Measurements from ENCODE around the gene EML4. TPM values are rescaled to one million over a fixed set of nuclear protein-coding genes. Genes with fewer than 3 reads are reported as not detected.
A peak's percentile ranks its signal among the peaks of the same experiment; 100 is the strongest.

EML4 gene
- total and polyA plus RNA-seq, 10 of the 15 experiments (the other 5 are each of a cell fraction or from before 2014, with no cell fraction given) = 23.1 to 91.3 (median 77.4) TPM

DNA sequence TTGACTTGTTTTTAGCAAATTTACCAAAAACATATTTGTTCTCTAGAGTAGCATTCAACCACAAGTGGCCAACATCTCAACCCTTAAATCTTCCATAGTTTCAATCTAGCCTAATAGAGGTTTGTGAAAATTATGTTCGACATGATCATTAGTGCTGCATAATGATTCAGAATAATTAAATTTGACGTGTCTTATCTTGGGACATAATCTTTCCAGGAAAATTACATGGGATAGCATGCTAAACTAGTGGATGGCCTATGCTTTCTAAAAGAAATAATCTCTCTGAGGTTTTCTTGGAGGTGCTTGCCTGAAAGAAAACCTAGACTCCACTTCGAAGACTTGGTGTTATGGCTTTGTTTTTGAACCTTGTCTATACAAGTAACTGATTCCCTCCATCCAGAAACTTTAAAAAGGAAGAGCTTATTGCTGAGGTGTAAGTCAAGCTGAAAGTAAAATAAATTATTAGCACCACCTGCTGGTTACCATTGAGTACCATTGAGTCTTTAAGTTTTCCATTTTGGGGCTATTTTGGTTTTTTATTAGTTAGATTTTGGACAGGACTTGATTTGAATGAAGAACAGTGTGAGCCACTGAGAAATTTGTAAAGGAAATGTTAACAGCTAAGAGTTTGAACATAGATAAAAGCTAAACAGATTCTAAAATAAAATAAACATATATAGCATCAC is 159.1 kb downstream of the EML4 start:
- SMC1A ChIA-PET (ENCODE audit: uncharacterized antibody, unreplicated experiment) = interaction anchor here (0.6 to 5.6 kb wide), 20 partner anchors 9 to 455 kb away, joined by 3 to 48 read pairs (median 4); no protein-coding TSS in a partner anchor
- H3K4me2 ChIP-seq (ENCODE audit: control insufficient read depth, insufficient read depth) = no peak overlapping the region
- no peak for TF ChIP-seq ESRRA (IDR thresholded peaks at IDR 0.05; ENCODE audit: low read length)
- TF ChIP-seq RAD21 (IDR thresholded peaks at IDR 0.05; ENCODE audit: insufficient read depth, low read depth, low read length) = peak; percentile 58
- TF ChIP-seq SMC3 (IDR thresholded peaks at IDR 0.05; ENCODE audit: borderline replicate concordance, low read length) = peak; percentile 32; the same call in 1 of the 2 replicates
- TF ChIP-seq, protein P1, sequence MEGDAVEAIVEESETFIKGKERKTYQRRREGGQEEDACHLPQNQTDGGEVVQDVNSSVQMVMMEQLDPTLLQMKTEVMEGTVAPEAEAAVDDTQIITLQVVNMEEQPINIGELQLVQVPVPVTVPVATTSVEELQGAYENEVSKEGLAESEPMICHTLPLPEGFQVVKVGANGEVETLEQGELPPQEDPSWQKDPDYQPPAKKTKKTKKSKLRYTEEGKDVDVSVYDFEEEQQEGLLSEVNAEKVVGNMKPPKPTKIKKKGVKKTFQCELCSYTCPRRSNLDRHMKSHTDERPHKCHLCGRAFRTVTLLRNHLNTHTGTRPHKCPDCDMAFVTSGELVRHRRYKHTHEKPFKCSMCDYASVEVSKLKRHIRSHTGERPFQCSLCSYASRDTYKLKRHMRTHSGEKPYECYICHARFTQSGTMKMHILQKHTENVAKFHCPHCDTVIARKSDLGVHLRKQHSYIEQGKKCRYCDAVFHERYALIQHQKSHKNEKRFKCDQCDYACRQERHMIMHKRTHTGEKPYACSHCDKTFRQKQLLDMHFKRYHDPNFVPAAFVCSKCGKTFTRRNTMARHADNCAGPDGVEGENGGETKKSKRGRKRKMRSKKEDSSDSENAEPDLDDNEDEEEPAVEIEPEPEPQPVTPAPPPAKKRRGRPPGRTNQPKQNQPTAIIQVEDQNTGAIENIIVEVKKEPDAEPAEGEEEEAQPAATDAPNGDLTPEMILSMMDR (IDR thresholded peaks at IDR 0.05 in 2 of 3, conservative IDR thresholded peaks at IDR 0.05 in 1 of 3; ENCODE audit: control insufficient read depth in 2 of 3, extremely low read depth in 1 of 3, insufficient read depth in 1 of 3, low read depth in 3 of 3, low read length in 3 of 3) = peak; percentile 26 to 47 (median 29); a peak in 3 of 6 replicates
- TF ChIP-seq JUND (IDR thresholded peaks at IDR 0.05; ENCODE audit: low read depth, low read length) = no peak
- no peaks in the 10 kb centered on the region for H3K9me3 ChIP-seq (replicated peaks; ENCODE audit: control insufficient read depth, insufficient read depth, low read length)
- CTCF ChIA-PET = interaction anchor here (0.8 to 4.9 kb wide), 28 partner anchors 8 to 474 kb away, joined by 3 to 89 read pairs (median 4); no protein-coding TSS in a partner anchor
- POLR2A ChIA-PET = interaction anchor here (0.6 to 1.2 kb wide), 3 partner anchors 9 to 245 kb away, joined by 3 to 4 read pairs (median 3); no protein-coding TSS in a partner anchor
- no peaks in the 10 kb centered on the region for H4K20me1 ChIP-seq (ENCODE audit: control insufficient read depth, insufficient read depth)
- no peaks in the 10 kb centered on the region for H3K79me2 ChIP-seq (ENCODE audit: control insufficient read depth, insufficient read depth, low read length)
- intact Hi-C loops (cut with micrococcal nuclease; ENCODE audit: unreplicated experiment) = loop anchor here (1.0 to 10.0 kb wide), 2 partner anchors 232 to 483 kb away; no protein-coding TSS in a partner anchor
- H3K27me3 ChIP-seq (replicated peaks in 1 of 2; ENCODE audit: control insufficient read depth in 2 of 2, insufficient read depth in 2 of 2, low read length in 1 of 2) = no peaks in the 10 kb centered on the region
- H3K4me3 ChIP-seq = no peak overlapping the region
- H3K36me3 ChIP-seq (ENCODE audit: control insufficient read depth in 2 of 2, insufficient read depth in 2 of 2, low read length in 1 of 2) = peaks cover 4 to 18% of the 10 kb centered on the region in 2 experiments
- FAIRE-seq = no peak
- ATAC-seq = peak; percentile 73
- in situ Hi-C loops (cut with MboI) = loop anchor here (5.0 kb wide), 1 partner anchor 231 kb away; no protein-coding TSS in a partner anchor
- no peaks in the 10 kb centered on the region for H3K4me1 ChIP-seq (ENCODE audit: control insufficient read depth, insufficient read depth, low read length)
- WGBS (ENCODE audit: insufficient coverage, insufficient replicate concordance, low lambda C conversion rate, missing lambda C conversion rate) = 41% methylated on average over 3 of the region's 3 CpGs
- no TSS peak for BruUV-seq (replicated peaks)
- H3K27ac ChIP-seq (ENCODE audit: control insufficient read depth, insufficient read depth) = no peak overlapping the region
- DNase-seq (ENCODE audit: low read depth, low spot score) = no peak
- no peak overlapping the region for H3K9ac ChIP-seq (ENCODE audit: control insufficient read depth, insufficient read depth, low read length)
- H2AFZ ChIP-seq (ENCODE audit: control insufficient read depth, low read depth, low read length) = no peak overlapping the region
- RAD21 ChIA-PET (ENCODE audit: unreplicated experiment) = interaction anchor here (0.7 to 3.9 kb wide), 12 partner anchors 90 to 459 kb away, joined by 3 to 39 read pairs (median 4); no protein-coding TSS in a partner anchor
